Keratinocyte (primary cell): ENCODE results near the gene VAC14. TPM values are rescaled to one million over a fixed set of nuclear protein-coding genes. Genes with fewer than 3 reads are reported as not detected.

Experiments
- DNase-seq: peaks from one replicate; pipeline ENCODE4 v3.0.0-alpha.2; 2011; ENCODE audit warnings: low read depth, missing footprints, low spot score
- FAIRE-seq: peaks from 2 replicates; lab custom pipeline; 2011; peaks lifted over from hg19 to GRCh38; lab: Jason Lieb, UNC
- H2AFZ ChIP-seq: 2 replicates; pipeline ENCODE4 v1.6.0; 2012; ENCODE audit warnings: low read length, control low read depth, inconsistent platforms; ENCODE audit not compliant: control insufficient read depth
- H3K27ac ChIP-seq: 2 replicates; pipeline ENCODE4 v1.5.1; 2011; ENCODE audit warnings: low read length; ENCODE audit not compliant: control insufficient read depth, insufficient read depth
- H3K27me3 ChIP-seq: 3 replicates; pipeline ENCODE4 v1.6.0; 2011; ENCODE audit warnings: low read length; ENCODE audit not compliant: control insufficient read depth, insufficient read depth; ENCODE audit errors: extremely low read depth
- H3K36me3 ChIP-seq, 2 experiments: 2 replicates in 1 of 2; 3 replicates in 1 of 2; pipeline ENCODE4 v1.5.1; 2011; ENCODE audit warnings: low read length in 2 of 2, mild to moderate bottlenecking in 1 of 2; ENCODE audit not compliant: control insufficient read depth in 2 of 2, insufficient read depth in 2 of 2; ENCODE audit errors: extremely low read depth in 1 of 2
- H3K4me1 ChIP-seq: 3 replicates; pipeline ENCODE4 v1.5.1; 2011; ENCODE audit warnings: low read length; ENCODE audit not compliant: control insufficient read depth, insufficient read depth; ENCODE audit errors: extremely low read depth
- H3K4me2 ChIP-seq: 3 replicates; pipeline ENCODE4 v1.6.0; 2011; ENCODE audit warnings: low read depth, low read length; ENCODE audit not compliant: control insufficient read depth, insufficient read depth; ENCODE audit errors: extremely low read depth
- H3K4me3 ChIP-seq, 3 experiments: fragments of 200-600 bp in 1 of 3; sonication (generic) in 1 of 3; 2 replicates in 2 of 3; 3 replicates in 1 of 3; pipeline ENCODE4 v1.5.1; 2011 to 2016; ENCODE audit warnings: low read length in 3 of 3, mild to moderate bottlenecking in 3 of 3, control low read depth in 2 of 3, inconsistent platforms in 1 of 3, low read depth in 1 of 3, mixed read lengths in 1 of 3, mixed run types in 1 of 3, moderate library complexity in 1 of 3; ENCODE audit not compliant: control insufficient read depth in 2 of 3, insufficient read depth in 2 of 3; ENCODE audit errors: extremely low read depth in 1 of 3
- H3K79me2 ChIP-seq: 2 replicates; pipeline ENCODE4 v1.6.0; 2012; ENCODE audit warnings: low read length; ENCODE audit not compliant: control insufficient read depth, insufficient read depth
- H3K9ac ChIP-seq: 3 replicates; pipeline ENCODE4 v1.6.0; 2011; ENCODE audit warnings: low read length; ENCODE audit not compliant: control insufficient read depth, insufficient read depth; ENCODE audit errors: extremely low read depth
- H3K9me1 ChIP-seq: 3 replicates; pipeline ENCODE4 v1.6.0; 2011; ENCODE audit warnings: low read length; ENCODE audit not compliant: control insufficient read depth, insufficient read depth; ENCODE audit errors: extremely low read depth
- H3K9me3 ChIP-seq: 2 replicates; pipeline ENCODE4 v1.5.1; 2012; ENCODE audit warnings: low read depth, low read length; ENCODE audit not compliant: control insufficient read depth
- H4K20me1 ChIP-seq: 3 replicates; pipeline ENCODE4 v1.6.0; 2011; ENCODE audit warnings: low read length; ENCODE audit not compliant: control insufficient read depth, insufficient read depth; ENCODE audit errors: extremely low read depth
- EZH2 ChIP-seq: IDR thresholded peaks from one replicate; pipeline ENCODE4 v1.6.1; 2012; ENCODE audit warnings: inconsistent platforms, mild to moderate bottlenecking, low read length, moderate library complexity
- dilution Hi-C: fragments of 300-500 bp; cut with MboI; formaldehyde crosslinking; loops from one replicate; pipeline ENCODE4 v1.7.0; 2020; ENCODE audit warnings: low sequenced_read_pairs; ENCODE audit not compliant: extremely low pct_ligation_motif_present
- polyA plus RNA-seq, 5 experiments: library from polyadenylated mRNA; depleted of rRNA in 3 of 5; stranded (reverse) in 3 of 5; stranded (forward) in 1 of 5; unstranded in 1 of 5; fragments of >200 nt; gene quantifications; 1 replicate in 1 of 5; 2 replicates in 3 of 5; 3 replicates in 1 of 5; pipeline versions ENCODE4 v1.2.1 to v1.2.3, GENCODE V29; 2011 to 2012; ENCODE audit warnings: missing spikeins in 2 of 5, low read depth in 1 of 5, low replicate concordance in 1 of 5
- TF ChIP-seq, protein P1 (sequence below), 3 experiments: IDR thresholded peaks in 1 of 3; conservative IDR thresholded peaks in 1 of 3; optimal IDR thresholded peaks in 1 of 3; 2 replicates in 2 of 3; 3 replicates in 1 of 3; pipeline versions ENCODE3 to v1.5.1; 2011; ENCODE audit warnings: low read length in 3 of 3, mild to moderate bottlenecking in 3 of 3, moderate library complexity in 2 of 3, control low read depth in 1 of 3, inconsistent platforms in 1 of 3; ENCODE audit not compliant: insufficient read depth in 2 of 3; ENCODE audit errors: extremely low read depth in 1 of 3

Gene VAC14
- polyA plus RNA-seq, 1 donor (not counting 4 experiments of a cell fraction or from before 2014, with no cell fraction given), result 15.9 TPM

DNA sequence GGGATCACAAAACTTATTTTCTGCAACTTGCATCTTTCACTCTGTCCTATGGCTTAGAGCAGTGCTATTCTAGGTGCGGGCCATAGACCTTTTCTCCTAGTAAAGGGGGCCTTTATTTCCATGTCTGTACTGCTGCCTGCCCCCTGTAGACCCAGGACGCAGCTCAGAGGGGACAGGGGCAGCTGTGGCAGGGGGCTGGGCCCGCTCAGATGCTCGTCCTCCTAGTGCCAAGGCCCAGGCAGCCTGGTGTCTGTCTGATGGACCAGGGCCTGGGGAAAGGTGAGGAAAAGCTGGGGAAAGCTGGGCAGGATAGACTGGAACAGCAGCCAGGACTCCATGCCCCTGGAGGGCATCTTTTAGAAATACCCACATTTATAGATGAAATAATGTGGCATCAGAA, 25.6 kb downstream of the VAC14 start:
- Histone ChIP-seq H2AFZ (no peak overlapping the region), H3K27me3 (no peaks in the 10 kb centered on the region), H3K4me1 (peaks cover 6% of the 10 kb centered on the region), H3K36me3 (peaks cover 8 to 13% of the 10 kb centered on the region in 2 experiments), H3K27ac (no peak overlapping the region), H3K4me3 (no peak overlapping the region), H3K9me3 (no peaks in the 10 kb centered on the region), H3K4me2 (no peak overlapping the region), H4K20me1 (peaks cover 4% of the 10 kb centered on the region), H3K9me1 (no peaks in the 10 kb centered on the region), H3K9ac (no peak overlapping the region), H3K79me2 (no peaks in the 10 kb centered on the region)
- no peak for TF ChIP-seq EZH2
- TF ChIP-seq, protein P1, sequence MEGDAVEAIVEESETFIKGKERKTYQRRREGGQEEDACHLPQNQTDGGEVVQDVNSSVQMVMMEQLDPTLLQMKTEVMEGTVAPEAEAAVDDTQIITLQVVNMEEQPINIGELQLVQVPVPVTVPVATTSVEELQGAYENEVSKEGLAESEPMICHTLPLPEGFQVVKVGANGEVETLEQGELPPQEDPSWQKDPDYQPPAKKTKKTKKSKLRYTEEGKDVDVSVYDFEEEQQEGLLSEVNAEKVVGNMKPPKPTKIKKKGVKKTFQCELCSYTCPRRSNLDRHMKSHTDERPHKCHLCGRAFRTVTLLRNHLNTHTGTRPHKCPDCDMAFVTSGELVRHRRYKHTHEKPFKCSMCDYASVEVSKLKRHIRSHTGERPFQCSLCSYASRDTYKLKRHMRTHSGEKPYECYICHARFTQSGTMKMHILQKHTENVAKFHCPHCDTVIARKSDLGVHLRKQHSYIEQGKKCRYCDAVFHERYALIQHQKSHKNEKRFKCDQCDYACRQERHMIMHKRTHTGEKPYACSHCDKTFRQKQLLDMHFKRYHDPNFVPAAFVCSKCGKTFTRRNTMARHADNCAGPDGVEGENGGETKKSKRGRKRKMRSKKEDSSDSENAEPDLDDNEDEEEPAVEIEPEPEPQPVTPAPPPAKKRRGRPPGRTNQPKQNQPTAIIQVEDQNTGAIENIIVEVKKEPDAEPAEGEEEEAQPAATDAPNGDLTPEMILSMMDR (optimal IDR thresholded peaks at IDR 0.05 in 1 of 3, IDR thresholded peaks at IDR 0.05 in 1 of 3, conservative IDR thresholded peaks at IDR 0.05 in 1 of 3; ENCODE audit: extremely low read depth in 1 of 3, insufficient read depth in 2 of 3, low read length in 3 of 3), result no peak
- DNase-seq, result no peak
- no peak for FAIRE-seq
- dilution Hi-C loops, result no loop called here

DNA sequence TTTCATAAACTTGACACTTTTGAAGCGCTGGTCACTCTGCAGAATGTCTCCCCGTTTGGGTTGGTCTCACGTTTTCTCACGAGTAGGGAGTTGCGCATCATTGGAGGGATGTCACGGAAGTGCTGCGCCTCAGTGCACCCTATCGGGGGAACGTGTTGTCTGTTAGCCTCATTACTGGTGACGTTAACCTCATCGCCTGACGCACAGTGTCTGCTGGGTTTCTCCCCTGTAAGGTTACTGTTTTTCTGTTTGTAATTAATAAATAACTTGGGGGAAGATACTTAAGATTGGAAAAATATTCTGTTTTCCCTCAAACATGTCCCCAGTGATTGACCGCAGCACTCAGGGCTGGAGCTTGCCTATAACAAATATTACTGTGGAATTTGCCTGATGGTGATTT, 26.7 kb downstream of the VAC14 start:
- Histone ChIP-seq H3K4me3 (no peak overlapping the region), H3K4me2 (no peak overlapping the region), H3K4me1 (peaks cover 13% of the 10 kb centered on the region), H4K20me1 (peaks cover 4% of the 10 kb centered on the region), H3K36me3 (peaks cover 10 to 11% of the 10 kb centered on the region in 2 experiments), H3K27ac (no peak overlapping the region), H3K27me3 (no peaks in the 10 kb centered on the region), H3K9me1 (no peaks in the 10 kb centered on the region), H3K9ac (no peak overlapping the region), H3K79me2 (no peaks in the 10 kb centered on the region), H2AFZ (no peak overlapping the region), H3K9me3 (no peaks in the 10 kb centered on the region)
- no peak for DNase-seq
- no peak for FAIRE-seq
- dilution Hi-C loops, result no loop called here
- TF ChIP-seq, protein P1 (optimal IDR thresholded peaks at IDR 0.05 in 1 of 3, IDR thresholded peaks at IDR 0.05 in 1 of 3, conservative IDR thresholded peaks at IDR 0.05 in 1 of 3; ENCODE audit: extremely low read depth in 1 of 3, insufficient read depth in 2 of 3, low read length in 3 of 3), result no peak
- TF ChIP-seq EZH2, result no peak
